GM21717 (cell line): ENCODE results near the gene FSD2.
"Not testable (repeated sequence)": the region's sequence is repeated elsewhere in the genome, so short reads cannot be mapped to it uniquely, and the experiment has no call there.

Source experiments
- ATAC-seq: cut with Tn5 transposase; IDR thresholded peaks from one replicate; pipeline ENCODE4 v1.9.1; 2021; ENCODE audit warnings: mild to moderate bottlenecking, moderate library complexity; ENCODE audit not compliant: unreplicated experiment

Gene FSD2

DNA sequence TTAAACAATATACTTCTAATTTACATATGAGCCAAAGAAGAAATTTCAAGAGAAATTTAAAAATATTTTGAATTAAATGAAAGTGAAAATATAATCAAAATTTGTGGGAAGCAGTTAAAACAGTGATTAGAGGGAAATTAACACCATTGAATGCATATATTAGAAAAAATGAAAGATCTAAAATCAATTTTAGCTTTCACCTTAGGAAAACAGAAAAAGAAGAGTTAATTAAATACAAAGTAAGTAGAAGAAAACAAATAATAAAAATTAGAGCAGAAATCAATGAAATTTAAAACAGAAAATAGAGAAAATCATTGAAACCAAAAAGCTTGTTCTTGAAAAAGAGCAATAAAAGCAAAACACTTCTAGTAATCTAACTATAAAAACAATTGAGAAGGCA is 57.6 kb downstream of the FSD2 start:
- ATAC-seq: no peak

DNA sequence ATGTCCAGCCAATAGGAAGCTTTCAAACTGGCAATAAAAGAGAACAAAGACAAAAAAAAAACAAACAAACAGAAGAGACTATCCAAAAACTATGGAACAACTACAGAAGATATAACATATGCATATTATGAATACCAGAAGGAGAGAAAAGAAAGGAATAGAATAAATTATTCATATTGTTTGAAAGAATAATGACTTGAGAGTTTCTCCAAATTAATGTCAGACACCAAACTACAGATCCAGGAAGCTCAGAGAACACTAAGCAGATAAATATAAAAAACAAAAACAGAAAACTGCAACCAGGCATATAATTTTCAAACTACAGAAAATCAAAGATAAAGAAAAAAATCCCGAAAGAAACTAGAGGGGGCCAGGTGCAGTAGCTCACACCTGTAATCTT is 62.1 kb downstream of the FSD2 start:
- ATAC-seq: no peak

DNA sequence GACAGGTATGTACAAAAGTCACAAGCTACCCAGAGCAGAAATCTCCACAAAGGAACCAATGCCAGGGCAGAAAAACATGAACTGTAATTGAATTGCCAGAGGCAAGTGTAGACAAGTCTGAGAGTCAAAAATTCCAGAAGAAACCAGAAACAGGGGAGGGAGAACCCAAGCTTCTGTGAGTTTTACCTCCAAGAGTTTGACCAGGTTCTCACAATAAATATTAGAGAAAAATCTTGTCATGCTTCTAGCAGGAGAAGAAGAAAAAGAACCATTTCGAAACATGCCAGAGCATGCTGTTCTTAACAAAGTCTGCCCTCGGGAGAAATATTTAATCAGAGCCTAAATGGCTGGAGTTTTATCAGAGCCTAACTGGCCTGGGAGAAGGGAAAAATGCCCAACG is 63.7 kb downstream of the FSD2 start:
- ATAC-seq: no peak

DNA sequence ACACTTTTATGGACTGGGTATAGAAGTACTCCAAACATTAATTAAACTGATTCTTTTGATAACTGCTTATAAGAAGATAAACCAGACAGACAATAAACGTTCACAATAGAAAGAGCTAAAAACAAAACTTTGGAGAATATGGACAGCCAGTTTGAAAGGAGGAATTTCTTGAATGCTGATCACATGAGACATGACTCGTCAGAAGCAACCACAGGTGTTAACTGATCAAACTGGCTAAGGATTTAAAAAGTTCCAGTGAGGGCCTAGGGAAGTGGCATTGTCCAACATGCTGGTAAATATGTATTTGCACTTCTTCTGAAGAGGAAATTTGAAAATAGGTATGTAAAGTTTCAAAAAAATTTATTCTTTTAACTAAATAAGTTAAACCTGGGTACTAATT is 66.8 kb downstream of the FSD2 start:
- ATAC-seq: no peak

DNA sequence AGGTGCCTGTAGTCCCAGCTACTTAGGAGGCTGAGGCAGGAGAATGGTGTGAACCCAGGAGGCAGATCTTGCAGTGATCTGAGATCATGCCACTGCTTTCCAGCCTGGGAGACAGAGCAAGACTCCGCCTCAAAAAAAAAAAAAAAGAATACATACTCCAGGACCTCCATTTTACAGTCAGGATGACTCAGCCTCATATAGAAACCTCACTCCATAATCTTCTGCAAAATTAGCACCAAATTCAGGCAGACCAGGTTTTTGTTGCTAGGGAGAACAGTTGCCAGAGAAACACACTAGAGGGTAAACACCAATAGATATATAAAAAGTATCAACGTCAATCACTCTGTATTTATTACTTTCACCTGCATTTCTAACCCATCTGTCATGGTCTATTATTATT is 67.9 kb downstream of the FSD2 start:
- ATAC-seq: no peak

DNA sequence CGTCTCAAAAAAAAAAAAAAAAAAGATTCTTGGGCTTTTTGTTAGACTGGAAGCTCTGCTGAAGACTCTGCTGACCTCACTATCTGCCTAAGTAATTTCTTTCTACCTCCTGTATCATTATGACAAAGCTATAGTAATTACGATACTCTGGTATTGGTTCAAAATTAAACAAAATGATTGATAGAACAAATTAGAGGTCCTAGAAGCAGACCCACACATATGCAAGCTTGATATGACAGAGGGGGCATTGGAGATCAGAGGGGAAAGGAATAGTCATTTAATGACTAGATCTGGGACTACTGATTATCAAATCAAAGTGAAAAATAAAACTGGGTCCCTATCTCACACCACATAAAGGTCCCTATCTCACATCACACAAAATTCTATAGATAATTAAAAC is 74.3 kb downstream of the FSD2 start:
- no peak for ATAC-seq

DNA sequence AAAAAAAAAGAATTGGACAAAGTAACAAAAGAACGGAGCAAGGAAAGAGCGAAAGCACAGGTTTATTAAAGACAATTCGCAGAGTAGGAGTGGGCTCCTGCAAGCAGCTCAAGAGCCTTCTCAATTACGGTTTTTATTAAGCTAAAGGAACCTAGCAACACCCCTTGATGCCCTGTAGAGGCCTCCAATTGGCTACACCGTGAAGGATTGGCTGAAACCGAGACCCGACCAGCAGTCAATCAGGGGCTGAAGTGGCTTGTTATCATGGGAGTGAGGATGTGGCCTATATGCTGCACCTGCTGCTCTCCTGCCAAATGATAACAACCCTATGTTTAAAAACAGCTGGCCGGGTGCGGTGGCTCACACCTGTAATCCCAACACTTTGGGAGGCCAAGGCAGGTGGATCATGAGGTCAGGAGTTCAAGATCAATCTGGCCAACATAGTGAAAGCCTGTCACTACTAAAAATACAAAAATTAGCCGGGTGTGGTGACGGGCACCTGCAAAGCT is 75.8 kb downstream of the FSD2 start:
- no peak for ATAC-seq

DNA sequence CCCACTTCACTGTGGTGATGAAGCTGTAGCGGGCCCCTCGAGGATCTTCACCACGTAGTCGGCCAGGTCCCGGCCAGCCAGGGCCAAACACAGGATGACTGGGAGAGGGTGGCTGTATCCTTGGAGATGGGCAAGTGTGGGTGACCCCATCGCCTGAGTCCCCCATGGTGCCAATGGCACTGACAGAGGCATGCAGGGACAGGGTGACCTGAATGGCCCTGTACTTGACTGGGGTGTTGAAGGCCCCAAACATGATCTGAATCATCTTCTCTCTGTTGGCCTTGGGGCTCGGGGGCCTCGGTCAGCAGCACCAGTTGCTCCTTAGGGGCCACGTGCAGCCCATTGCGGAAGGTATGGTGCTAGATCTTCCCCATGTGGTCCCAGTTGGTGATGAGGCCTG is 79.1 kb downstream of the FSD2 start:
- ATAC-seq: no peak

DNA sequence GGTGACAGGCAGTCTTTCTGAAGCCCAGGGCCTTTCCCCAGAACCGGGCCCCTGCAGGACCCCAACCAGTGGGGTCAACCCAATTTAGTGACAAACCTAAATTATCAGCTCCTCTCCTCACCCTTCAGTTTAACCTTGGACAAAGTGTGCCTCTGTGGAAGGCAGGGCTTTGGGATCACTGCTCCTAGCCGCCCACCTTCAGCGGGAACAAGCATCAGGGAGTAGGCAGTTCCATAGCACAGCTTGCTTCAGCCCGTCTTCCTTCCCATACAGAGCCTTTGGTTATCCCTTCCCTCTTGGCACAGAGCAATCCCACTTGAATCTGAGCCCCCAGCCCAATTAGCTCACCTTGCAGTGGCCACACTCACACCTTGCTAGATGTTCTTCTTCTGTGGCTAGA is 90.9 kb downstream of the FSD2 start:
- ATAC-seq: no peak

DNA sequence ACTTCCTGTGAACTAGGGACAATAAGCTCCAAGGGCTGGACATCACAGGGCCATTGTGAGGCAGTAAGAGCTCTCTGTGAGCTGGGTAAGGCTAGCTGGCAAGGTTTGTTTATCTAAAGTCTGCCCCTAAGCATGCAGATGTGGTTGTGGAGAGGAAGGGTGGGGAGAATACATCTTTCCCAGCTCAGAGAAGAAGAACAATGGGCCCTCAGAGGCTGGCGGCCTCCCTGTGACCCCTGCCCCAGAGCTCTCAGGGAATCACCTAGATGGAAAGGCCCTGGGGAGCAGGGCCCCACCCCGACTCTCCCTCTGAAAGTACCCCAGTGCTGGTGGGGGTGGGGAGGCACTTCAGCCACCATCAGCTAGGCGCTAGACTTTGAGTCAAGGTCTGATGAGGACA is 91.9 kb downstream of the FSD2 start:
- ATAC-seq: no peak

DNA sequence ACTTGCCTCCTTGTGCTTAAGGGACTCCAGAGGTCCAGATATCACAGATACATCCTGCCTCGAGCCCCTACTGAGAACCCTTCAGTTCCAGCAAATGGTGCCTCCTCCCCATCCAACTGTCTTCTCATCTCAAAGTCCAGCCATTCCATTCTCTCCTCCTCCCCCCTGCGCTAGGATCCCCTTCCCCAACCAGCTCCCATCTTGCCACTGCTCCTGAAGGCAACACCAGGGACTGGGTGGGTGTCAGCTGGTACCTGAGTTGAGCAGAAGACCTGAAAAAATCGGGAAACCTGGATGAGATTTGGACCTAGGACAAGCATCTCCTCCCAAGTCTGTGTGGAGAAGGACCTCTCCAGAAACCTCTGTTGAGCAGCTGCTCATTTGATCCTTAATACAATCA is 93.8 kb downstream of the FSD2 start:
- no peak for ATAC-seq

DNA sequence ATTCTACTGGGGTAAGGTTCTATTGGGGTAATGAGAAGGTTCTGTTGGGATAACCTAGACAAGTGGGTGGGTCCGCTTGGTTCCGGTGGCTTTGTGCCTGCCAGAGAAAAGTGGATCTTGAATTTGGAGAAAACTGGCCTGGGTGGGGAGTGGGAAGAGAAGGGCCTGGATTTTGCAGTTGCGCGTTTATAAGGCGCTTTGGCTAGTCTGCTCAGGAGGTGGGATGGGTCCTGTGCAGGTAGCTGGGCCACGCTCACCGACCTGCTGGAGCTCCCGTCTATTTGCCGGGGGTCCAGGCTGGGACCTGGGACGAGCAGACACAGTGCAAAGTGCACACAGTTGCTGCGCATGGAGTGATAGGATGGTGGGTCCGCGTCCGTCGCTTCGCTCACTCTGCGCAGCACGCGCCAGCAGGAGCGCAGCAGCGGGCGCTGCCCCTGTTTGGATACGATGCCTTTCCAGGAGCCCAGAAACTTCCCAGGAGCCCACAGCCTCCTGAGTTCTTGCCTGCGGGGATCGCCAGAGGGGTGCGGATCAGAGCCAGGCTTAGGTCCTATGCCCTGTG is 94.9 kb downstream of the FSD2 start:
- no peak for ATAC-seq

DNA sequence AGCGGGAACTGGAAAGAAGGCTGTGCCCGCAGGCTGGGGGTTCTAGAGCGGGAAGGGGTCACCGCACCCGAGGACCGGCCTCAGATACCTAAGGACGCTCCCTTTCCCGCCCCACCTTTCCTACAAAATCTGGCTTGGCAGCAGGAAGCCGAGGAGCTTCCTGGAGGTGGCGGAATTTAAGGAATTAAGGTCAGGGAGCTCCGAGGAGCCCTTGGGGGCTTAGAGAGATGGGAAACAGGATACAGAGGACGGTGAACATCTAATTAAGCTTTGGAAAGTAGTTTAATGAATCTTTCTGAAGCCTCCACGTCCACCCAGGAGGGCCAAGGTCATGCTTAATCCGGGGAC is 95.7 kb downstream of the FSD2 start:
- ATAC-seq: no peak

DNA sequence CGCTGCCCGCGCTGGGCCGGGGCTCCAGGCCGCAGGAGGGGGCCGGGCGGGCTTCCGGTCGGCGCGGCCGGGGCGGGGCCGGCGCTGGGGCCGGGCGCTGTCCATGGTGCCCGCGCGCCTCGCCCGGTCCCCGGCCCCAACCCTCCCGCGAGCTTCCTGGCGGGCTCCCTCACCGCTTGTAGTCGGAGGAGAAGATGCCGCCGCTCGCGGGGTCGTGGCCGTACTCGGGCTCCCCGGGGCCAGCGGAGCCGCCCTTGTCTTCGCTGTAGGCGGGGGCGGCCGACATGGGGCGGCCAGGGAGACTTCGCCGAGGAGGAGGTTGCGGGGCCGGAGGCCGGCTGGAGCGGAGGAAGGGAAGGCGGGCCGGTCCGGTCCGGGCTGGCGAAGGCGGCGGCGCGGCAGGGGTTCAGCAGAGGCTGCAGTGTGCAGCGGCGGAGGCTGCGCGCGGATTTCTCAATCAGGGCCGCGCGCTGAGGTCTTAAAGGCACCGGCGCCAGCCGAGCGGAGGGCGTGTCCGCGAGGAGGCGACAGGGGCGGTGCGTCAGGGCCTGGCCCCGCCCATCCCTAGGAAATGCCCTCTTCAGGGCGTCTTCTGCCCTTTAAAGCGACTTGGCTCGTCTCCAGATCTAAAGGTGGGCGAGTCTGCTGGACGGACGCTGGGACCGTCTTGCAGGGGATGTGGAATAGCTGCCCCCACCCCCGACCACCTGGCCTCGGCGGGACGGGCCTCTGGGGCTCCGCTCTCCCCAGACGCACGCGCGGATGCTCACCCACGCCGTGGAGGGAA is 96.3 kb downstream of the FSD2 start, which contains the start of gene AP3B2:
TSS of gene AP3B2 (minus strand) at position 455 of the 787 bp plus-strand sequence. CDS start at position 286, 169 bp downstream.
- peak; percentile 95 for ATAC-seq

DNA sequence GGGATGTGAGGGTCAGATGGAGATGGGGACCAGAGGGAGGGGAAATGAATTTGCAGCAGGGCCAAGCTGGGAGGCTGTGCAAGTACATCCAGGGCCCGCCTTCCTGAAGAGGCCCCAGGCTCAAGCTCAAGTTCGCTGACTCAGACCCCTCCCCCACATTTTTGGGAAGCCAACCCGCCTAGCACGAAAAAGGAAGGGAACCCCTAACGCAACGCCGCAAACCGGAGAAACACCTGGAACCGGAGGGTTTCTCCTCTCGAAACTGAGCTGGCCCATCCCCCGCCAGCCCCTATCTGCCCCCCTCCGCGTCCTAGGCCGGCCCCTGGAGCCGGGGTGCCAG is 96.8 kb downstream of the FSD2 start:
- ATAC-seq: no peak

DNA sequence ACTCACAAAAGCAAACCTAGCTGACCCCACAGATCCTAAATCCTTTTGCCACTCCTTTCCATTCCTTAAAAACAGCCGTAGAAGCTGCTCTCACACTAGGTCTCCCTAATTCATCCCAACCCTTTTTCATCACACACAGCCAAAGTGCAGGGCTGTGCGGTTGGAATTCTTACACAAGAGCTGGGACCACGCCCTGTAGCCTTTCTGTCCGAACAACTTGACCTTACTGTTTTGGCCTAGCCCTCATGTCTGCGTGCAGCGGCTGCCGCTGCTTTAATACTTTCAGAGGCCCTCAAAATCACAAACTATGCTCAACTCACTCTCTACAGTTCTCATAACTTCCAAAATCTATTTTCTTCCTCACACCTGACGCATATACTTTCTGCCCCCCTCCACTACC is 100.0 kb downstream of the FSD2 start:
- not testable (repeated sequence) for ATAC-seq
